HL-60 (cell line): Measurements from ENCODE around the gene TEX38.
"Not testable (repeated sequence)": the region's sequence is repeated elsewhere in the genome, so short reads cannot be mapped to it uniquely, and the experiment has no call there.

Experiments used
- CTCF ChIP-seq: IDR thresholded peaks from one replicate; pipeline ENCODE4 v1.5.1; 2011; ENCODE audit warnings: low read length, control low read depth, inconsistent platforms; ENCODE audit not compliant: insufficient read depth
- POLR2AphosphoS5 ChIP-seq: IDR thresholded peaks from 2 replicates; pipeline ENCODE4 v1.6.1; 2012; ENCODE audit warnings: low read depth
- TF ChIP-seq, protein P1 (sequence below): IDR thresholded peaks from 2 replicates; pipeline ENCODE4 v1.6.1; 2012; ENCODE audit warnings: low read depth; ENCODE audit not compliant: insufficient replicate concordance

GRCh38 chr1:46660116-46660515 lies 11.5 kb upstream of the TEX38 start:
- TF ChIP-seq CTCF, POLR2AphosphoS5: not testable (repeated sequence)
- TF ChIP-seq, protein P1, sequence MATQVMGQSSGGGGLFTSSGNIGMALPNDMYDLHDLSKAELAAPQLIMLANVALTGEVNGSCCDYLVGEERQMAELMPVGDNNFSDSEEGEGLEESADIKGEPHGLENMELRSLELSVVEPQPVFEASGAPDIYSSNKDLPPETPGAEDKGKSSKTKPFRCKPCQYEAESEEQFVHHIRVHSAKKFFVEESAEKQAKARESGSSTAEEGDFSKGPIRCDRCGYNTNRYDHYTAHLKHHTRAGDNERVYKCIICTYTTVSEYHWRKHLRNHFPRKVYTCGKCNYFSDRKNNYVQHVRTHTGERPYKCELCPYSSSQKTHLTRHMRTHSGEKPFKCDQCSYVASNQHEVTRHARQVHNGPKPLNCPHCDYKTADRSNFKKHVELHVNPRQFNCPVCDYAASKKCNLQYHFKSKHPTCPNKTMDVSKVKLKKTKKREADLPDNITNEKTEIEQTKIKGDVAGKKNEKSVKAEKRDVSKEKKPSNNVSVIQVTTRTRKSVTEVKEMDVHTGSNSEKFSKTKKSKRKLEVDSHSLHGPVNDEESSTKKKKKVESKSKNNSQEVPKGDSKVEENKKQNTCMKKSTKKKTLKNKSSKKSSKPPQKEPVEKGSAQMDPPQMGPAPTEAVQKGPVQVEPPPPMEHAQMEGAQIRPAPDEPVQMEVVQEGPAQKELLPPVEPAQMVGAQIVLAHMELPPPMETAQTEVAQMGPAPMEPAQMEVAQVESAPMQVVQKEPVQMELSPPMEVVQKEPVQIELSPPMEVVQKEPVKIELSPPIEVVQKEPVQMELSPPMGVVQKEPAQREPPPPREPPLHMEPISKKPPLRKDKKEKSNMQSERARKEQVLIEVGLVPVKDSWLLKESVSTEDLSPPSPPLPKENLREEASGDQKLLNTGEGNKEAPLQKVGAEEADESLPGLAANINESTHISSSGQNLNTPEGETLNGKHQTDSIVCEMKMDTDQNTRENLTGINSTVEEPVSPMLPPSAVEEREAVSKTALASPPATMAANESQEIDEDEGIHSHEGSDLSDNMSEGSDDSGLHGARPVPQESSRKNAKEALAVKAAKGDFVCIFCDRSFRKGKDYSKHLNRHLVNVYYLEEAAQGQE, result not testable (repeated sequence)
